Parathyroid adenoma (tissue), 2 donors: ENCODE measurements around the gene EHMT2.
A peak's percentile ranks its signal among the peaks of the same experiment; 100 is the strongest.

Source experiments
- H2AFZ ChIP-seq: fragments of 300-600 bp; sonication (generic); one replicate; pipeline ENCODE4 v1.7.0; 2017; ENCODE audit warnings: antibody characterized with exemption, mild to moderate bottlenecking
- H3K27ac ChIP-seq: fragments of 300-600 bp; sonication (generic); one replicate; pipeline ENCODE4 v1.7.0; 2017
- H3K27me3 ChIP-seq: fragments of 300-600 bp; sonication (generic); one replicate; pipeline ENCODE4 v1.7.0; 2017; ENCODE audit warnings: low read length; ENCODE audit not compliant: control insufficient read depth, insufficient read depth
- H3K36me3 ChIP-seq: fragments of 300-600 bp; sonication (generic); one replicate; pipeline ENCODE4 v1.7.0; 2017; ENCODE audit warnings: low read length; ENCODE audit not compliant: control insufficient read depth, insufficient read depth
- H3K4me1 ChIP-seq: fragments of 300-600 bp; sonication (generic); one replicate; pipeline ENCODE4 v1.7.0; 2017; ENCODE audit warnings: control low read depth
- H3K4me2 ChIP-seq: fragments of 300-600 bp; sonication (generic); one replicate; pipeline ENCODE4 v1.7.0; 2017; ENCODE audit warnings: low read length
- H3K4me3 ChIP-seq: fragments of 300-600 bp; sonication (generic); one replicate; pipeline ENCODE4 v1.7.0; 2017; ENCODE audit warnings: low read depth, low read length
- H3K79me2 ChIP-seq: fragments of 300-600 bp; sonication (generic); one replicate; pipeline ENCODE4 v1.7.0; 2017; ENCODE audit warnings: control low read depth
- H3K9ac ChIP-seq: fragments of 300-600 bp; sonication (generic); one replicate; pipeline ENCODE4 v1.7.0; 2017; ENCODE audit warnings: mild to moderate bottlenecking
- H3K9me3 ChIP-seq: fragments of 300-600 bp; sonication (generic); one replicate; pipeline ENCODE4 v1.7.0; 2017; ENCODE audit warnings: low read length; ENCODE audit not compliant: control insufficient read depth
- CTCF ChIP-seq: fragments of 300-600 bp; sonication (generic); IDR thresholded peaks from one replicate; pipeline ENCODE4 v1.7.0; 2017; ENCODE audit warnings: antibody characterized with exemption, mild to moderate bottlenecking
- donor health status: primary hyperparathyroidism.

The EHMT2 gene

GRCh38 chr6:31896493-31896855, 1.0 kb downstream of the EHMT2 start:
- H3K9me3 ChIP-seq: no peaks in the 10 kb centered on the region
- no peak for TF ChIP-seq CTCF
- peak overlapping the region; percentile 70 for H3K4me2 ChIP-seq
- peaks cover 6% of the 10 kb centered on the region for H3K4me1 ChIP-seq
- H2AFZ ChIP-seq: peak overlapping the region; percentile 76
- peak overlapping the region; percentile 87 for H3K4me3 ChIP-seq
- no peaks in the 10 kb centered on the region for H3K79me2 ChIP-seq
- H3K9ac ChIP-seq: peak overlapping the region; percentile 32
- H3K36me3 ChIP-seq: no peaks in the 10 kb centered on the region
- no peaks in the 10 kb centered on the region for H3K27me3 ChIP-seq
- H3K27ac ChIP-seq: peak overlapping the region; percentile 52

GRCh38 chr6:31892821-31893220, 4.7 kb downstream of the EHMT2 start:
- Histone ChIP-seq H3K36me3 (no peaks in the 10 kb centered on the region), H3K4me2 (no peak overlapping the region), H2AFZ (no peak overlapping the region), H3K27me3 (no peaks in the 10 kb centered on the region), H3K4me1 (peaks cover 3% of the 10 kb centered on the region), H3K9me3 (no peaks in the 10 kb centered on the region), H3K9ac (no peak overlapping the region), H3K4me3 (no peak overlapping the region), H3K27ac (no peak overlapping the region), H3K79me2 (no peaks in the 10 kb centered on the region)
- TF ChIP-seq CTCF: no peak

- Histone ChIP-seq H3K27ac (no peak overlapping the region), H3K27me3 (no peaks in the 10 kb centered on the region), H3K4me2 (no peak overlapping the region), H3K36me3 (no peaks in the 10 kb centered on the region), H3K79me2 (no peaks in the 10 kb centered on the region), H2AFZ (no peak overlapping the region), H3K4me1 (no peaks in the 10 kb centered on the region), H3K9ac (no peak overlapping the region), H3K9me3 (no peaks in the 10 kb centered on the region), H3K4me3 (no peak overlapping the region)
- TF ChIP-seq CTCF: no peak
These were observed 8.0 kb downstream of the EHMT2 start for GRCh38 chr6:31889331-31889972.

GRCh38 chr6:31888276-31889258, 8.9 kb downstream of the EHMT2 start:
- Histone ChIP-seq H3K4me1 (no peaks in the 10 kb centered on the region), H3K79me2 (no peaks in the 10 kb centered on the region), H3K4me2 (no peak overlapping the region), H3K9me3 (no peaks in the 10 kb centered on the region), H2AFZ (no peak overlapping the region), H3K9ac (no peak overlapping the region), H3K27ac (no peak overlapping the region), H3K36me3 (no peaks in the 10 kb centered on the region), H3K27me3 (no peaks in the 10 kb centered on the region), H3K4me3 (no peak overlapping the region)
- TF ChIP-seq CTCF: peak; percentile 78
